MM.1S (cell line): ENCODE measurements around the gene SNAPC1.

Experiments used
- DNase-seq: peaks from one replicate; pipeline ENCODE4 v3.0.0-alpha.2; 2015
- H2AFZ ChIP-seq: fragments of 300-600 bp; sonication (generic); 2 replicates; pipeline ENCODE4 v1.6.0; 2016; ENCODE audit warnings: antibody characterized with exemption, low read length
- H3F3A ChIP-seq: fragments of 300-600 bp; sonication (generic); 2 replicates; pipeline ENCODE4 v1.6.1; 2016; ENCODE audit warnings: mild to moderate bottlenecking, antibody characterized with exemption, low read length, moderate library complexity, mixed read lengths; ENCODE audit not compliant: insufficient read depth
- H3K27ac ChIP-seq: fragments of 300-600 bp; sonication (generic); 2 replicates; pipeline ENCODE4 v1.5.1; 2016; ENCODE audit warnings: mild to moderate bottlenecking, low read length
- H3K27me3 ChIP-seq: fragments of 300-600 bp; sonication (generic); replicated peaks from 2 replicates; pipeline ENCODE4 v1.6.0; 2016; ENCODE audit warnings: low read length; ENCODE audit not compliant: insufficient read depth
- H3K36me3 ChIP-seq: fragments of 300-600 bp; sonication (generic); replicated peaks from 2 replicates; pipeline ENCODE4 v1.6.1; 2016; ENCODE audit warnings: mild to moderate bottlenecking, low read length, mixed read lengths; ENCODE audit not compliant: insufficient read depth
- H3K4me1 ChIP-seq: fragments of 300-600 bp; sonication (generic); 2 replicates; pipeline ENCODE4 v1.6.1; 2016; ENCODE audit warnings: low read length, mixed read lengths
- H3K4me2 ChIP-seq: fragments of 300-600 bp; sonication (generic); 2 replicates; pipeline ENCODE4 v1.6.0; 2016; ENCODE audit warnings: low read depth, low read length
- H3K4me3 ChIP-seq: fragments of 300-600 bp; sonication (generic); 2 replicates; pipeline ENCODE4 v1.5.1; 2016; ENCODE audit warnings: low read length, mixed read lengths
- H3K79me2 ChIP-seq: fragments of 300-600 bp; sonication (generic); 2 replicates; pipeline ENCODE4 v1.6.1; 2016; ENCODE audit warnings: mixed run types, low read length, mixed read lengths
- H3K9ac ChIP-seq: fragments of 300-600 bp; sonication (generic); 2 replicates; pipeline ENCODE4 v1.6.1; 2016; ENCODE audit warnings: low read length, mixed read lengths
- H3K9me2 ChIP-seq: fragments of 300-600 bp; sonication (generic); replicated peaks from 2 replicates; pipeline ENCODE4 v1.6.1; 2016; ENCODE audit warnings: mild to moderate bottlenecking, low read length, mixed read lengths; ENCODE audit not compliant: insufficient read depth
- H3K9me3 ChIP-seq: fragments of 300-600 bp; sonication (generic); replicated peaks from 2 replicates; pipeline ENCODE4 v1.6.1; 2016; ENCODE audit warnings: mild to moderate bottlenecking, low read length, mixed read lengths; ENCODE audit not compliant: insufficient read depth
- H4K20me1 ChIP-seq: fragments of 300-600 bp; sonication (generic); 2 replicates; pipeline ENCODE4 v1.6.1; 2016; ENCODE audit warnings: mild to moderate bottlenecking, low read length, moderate library complexity, mixed read lengths; ENCODE audit not compliant: insufficient read depth
- EZH2 ChIP-seq: fragments of 300-600 bp; sonication (generic); optimal IDR thresholded peaks from 2 replicates; pipeline ENCODE3; 2017; ENCODE audit warnings: low read depth, mild to moderate bottlenecking, antibody characterized with exemption, low read length, mixed read lengths
- EZH2phosphoT487 ChIP-seq: fragments of 300-600 bp; sonication (generic); IDR thresholded peaks from 2 replicates; pipeline ENCODE4 v1.6.1; 2018; ENCODE audit warnings: antibody characterized with exemption, low read length
- TF ChIP-seq, protein P1 (sequence below): fragments of 300-600 bp; sonication (generic); IDR thresholded peaks from 2 replicates; pipeline ENCODE4 v1.5.1; 2016; ENCODE audit warnings: antibody characterized with exemption, low read length, mixed read lengths

SNAPC1 gene

DNA sequence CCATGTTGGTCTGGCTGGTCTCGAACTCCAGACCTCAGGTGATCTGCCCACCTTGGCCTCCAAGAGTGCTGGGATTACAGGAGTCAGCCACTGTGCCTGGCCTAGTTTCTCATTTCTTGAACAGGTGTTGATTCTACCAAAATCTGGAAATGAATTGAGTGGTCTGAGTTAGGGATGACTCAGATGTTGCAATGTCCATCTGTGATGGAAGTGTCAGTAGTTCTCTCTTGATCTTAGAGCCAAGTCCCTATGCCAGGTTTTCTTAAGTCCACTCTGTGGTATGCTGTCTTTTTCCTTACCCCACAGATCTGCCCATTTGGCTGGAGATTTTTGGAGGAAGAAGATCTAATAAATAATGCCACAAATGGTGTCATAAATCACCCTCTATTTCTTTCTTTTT is 12.6 kb downstream of the SNAPC1 start:
- Histone ChIP-seq H3F3A (no peaks in the 10 kb centered on the region), H3K9me3 (no peaks in the 10 kb centered on the region), H3K79me2 (no peaks in the 10 kb centered on the region), H3K9ac (no peak overlapping the region), H3K4me2 (no peak overlapping the region), H3K27me3 (no peaks in the 10 kb centered on the region), H3K27ac (no peak overlapping the region), H3K4me1 (no peaks in the 10 kb centered on the region), H3K4me3 (no peak overlapping the region), H3K9me2 (no peaks in the 10 kb centered on the region), H2AFZ (no peak overlapping the region), H4K20me1 (no peaks in the 10 kb centered on the region), H3K36me3 (no peaks in the 10 kb centered on the region)
- TF ChIP-seq, protein P1, sequence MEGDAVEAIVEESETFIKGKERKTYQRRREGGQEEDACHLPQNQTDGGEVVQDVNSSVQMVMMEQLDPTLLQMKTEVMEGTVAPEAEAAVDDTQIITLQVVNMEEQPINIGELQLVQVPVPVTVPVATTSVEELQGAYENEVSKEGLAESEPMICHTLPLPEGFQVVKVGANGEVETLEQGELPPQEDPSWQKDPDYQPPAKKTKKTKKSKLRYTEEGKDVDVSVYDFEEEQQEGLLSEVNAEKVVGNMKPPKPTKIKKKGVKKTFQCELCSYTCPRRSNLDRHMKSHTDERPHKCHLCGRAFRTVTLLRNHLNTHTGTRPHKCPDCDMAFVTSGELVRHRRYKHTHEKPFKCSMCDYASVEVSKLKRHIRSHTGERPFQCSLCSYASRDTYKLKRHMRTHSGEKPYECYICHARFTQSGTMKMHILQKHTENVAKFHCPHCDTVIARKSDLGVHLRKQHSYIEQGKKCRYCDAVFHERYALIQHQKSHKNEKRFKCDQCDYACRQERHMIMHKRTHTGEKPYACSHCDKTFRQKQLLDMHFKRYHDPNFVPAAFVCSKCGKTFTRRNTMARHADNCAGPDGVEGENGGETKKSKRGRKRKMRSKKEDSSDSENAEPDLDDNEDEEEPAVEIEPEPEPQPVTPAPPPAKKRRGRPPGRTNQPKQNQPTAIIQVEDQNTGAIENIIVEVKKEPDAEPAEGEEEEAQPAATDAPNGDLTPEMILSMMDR: no peak
- TF ChIP-seq EZH2 (no peak), EZH2phosphoT487 (no peak)
- DNase-seq: no peak

DNA sequence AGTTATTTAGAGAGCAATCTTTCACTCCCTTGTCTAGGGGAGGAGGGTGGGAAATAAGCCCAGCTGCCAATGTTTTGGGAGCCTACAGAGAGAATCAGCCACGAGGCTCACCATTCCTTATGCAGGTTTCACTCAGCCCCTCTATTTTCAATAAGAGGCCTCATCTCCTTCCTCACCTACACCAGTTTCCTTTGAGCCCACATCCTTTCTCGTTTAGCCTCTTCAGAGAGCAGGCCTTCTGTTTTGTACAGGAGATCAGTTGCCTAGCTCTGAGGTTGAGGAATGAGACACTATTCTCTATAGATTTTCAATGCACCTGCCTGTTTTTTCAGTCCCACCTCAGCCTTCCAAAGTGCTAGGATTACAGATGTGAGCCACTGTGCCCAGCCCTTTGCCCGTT is 17.9 kb downstream of the SNAPC1 start:
- Histone ChIP-seq H3K4me3 (no peak overlapping the region), H2AFZ (no peak overlapping the region), H3K4me1 (no peaks in the 10 kb centered on the region), H3K27ac (peak overlapping the region; percentile 34; the same call in 1 of the 2 replicates), H3F3A (no peaks in the 10 kb centered on the region), H3K4me2 (no peak overlapping the region), H3K36me3 (no peaks in the 10 kb centered on the region), H3K79me2 (no peaks in the 10 kb centered on the region), H3K9me2 (no peaks in the 10 kb centered on the region), H3K9ac (no peak overlapping the region), H3K9me3 (no peaks in the 10 kb centered on the region), H4K20me1 (no peaks in the 10 kb centered on the region), H3K27me3 (no peaks in the 10 kb centered on the region)
- TF ChIP-seq EZH2phosphoT487 (no peak), EZH2 (no peak)
- TF ChIP-seq, protein P1: no peak
- DNase-seq: peak; percentile 28

DNA sequence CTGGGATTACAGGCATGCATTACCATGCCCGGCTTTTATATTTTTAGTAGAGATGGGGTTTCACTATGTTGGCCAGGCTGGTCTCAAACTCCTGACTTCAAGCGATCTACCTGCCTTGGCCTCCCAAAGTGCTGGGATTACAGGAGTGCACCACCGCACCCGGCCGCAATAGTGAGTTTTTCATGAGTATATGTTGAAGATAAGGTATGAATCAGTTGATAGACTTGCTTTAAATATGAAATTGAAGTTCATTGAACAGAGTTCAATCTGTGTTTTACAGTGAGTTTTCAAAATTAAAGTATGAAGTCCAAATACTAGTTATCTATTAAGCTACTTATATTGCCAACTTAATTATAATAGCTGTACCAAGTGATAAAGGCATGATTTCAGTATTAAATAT is 35.1 kb downstream of the SNAPC1 start:
- Histone ChIP-seq H3K4me2 (no peak overlapping the region), H4K20me1 (no peaks in the 10 kb centered on the region), H3K4me1 (no peaks in the 10 kb centered on the region), H3K36me3 (no peaks in the 10 kb centered on the region), H3K9ac (no peak overlapping the region), H3K9me2 (no peaks in the 10 kb centered on the region), H3K4me3 (no peak overlapping the region), H3K79me2 (no peaks in the 10 kb centered on the region), H2AFZ (no peak overlapping the region), H3K27me3 (no peaks in the 10 kb centered on the region), H3F3A (no peaks in the 10 kb centered on the region), H3K27ac (no peak overlapping the region), H3K9me3 (no peaks in the 10 kb centered on the region)
- TF ChIP-seq EZH2phosphoT487: no peak
- no peak for TF ChIP-seq EZH2
- TF ChIP-seq, protein P1: no peak
- no peak for DNase-seq
